HepG2 (cell line): ENCODE data around the gene AHRR. TPM values are rescaled to one million over a fixed set of nuclear protein-coding genes. Genes with fewer than 3 reads are reported as not detected.
"Not testable (repeated sequence)": the region's sequence is repeated elsewhere in the genome, so short reads cannot be mapped to it uniquely, and the experiment has no call there.

ENCODE experiments used
- ATAC-seq: fragments of 200-7000 bp; cut with Tn5 transposase; 3 replicates; pipeline ENCODE4 v1.9.1; 2020; ENCODE audit warnings: mild to moderate bottlenecking, moderate library complexity
- BruUV-seq: library from RNA; stranded (reverse); fragments of 400-500 nt; replicated peaks from 2 replicates; lab custom pipeline; 2021; lab: Mats Ljungman, UMichigan
- CTCF ChIA-PET: fragments of 300-600 bp; formaldehyde crosslinking; extraction: SDS; loops from one replicate; lab custom pipeline; 2021; ENCODE audit warnings: low total read pairs, inconsistent platforms, low intra/inter-chr PET ratio; lab: Yijun Ruan, JAX
- POLR2A ChIA-PET: fragments of 350-600 bp; sonication (Branson Sonifier 250); formaldehyde crosslinking; loops from one replicate; lab custom pipeline; 2020; ENCODE audit warnings: antibody characterized with exemption, inconsistent platforms; lab: Yijun Ruan, JAX
- DNase-seq: peaks from one replicate; pipeline ENCODE4 v3.0.0-alpha.2; 2015; ENCODE audit warnings: low spot score
- FAIRE-seq: peaks from 3 replicates; lab custom pipeline; 2011; peaks lifted over from hg19 to GRCh38; lab: Jason Lieb, UNC
- H2AFZ ChIP-seq: one replicate; pipeline ENCODE4 v1.6.1; 2011; ENCODE audit warnings: low read length, inconsistent platforms
- H3K27ac ChIP-seq: fragments of 300-600 bp; 3 replicates; pipeline ENCODE4 v1.8.0; 2011; ENCODE audit warnings: mixed run types, mild to moderate bottlenecking, mixed read lengths, low read length, inconsistent platforms; ENCODE audit not compliant: insufficient read depth; ENCODE audit errors: extremely low read length
- H3K27me3 ChIP-seq, 2 experiments: fragments of 200-600 bp in 1 of 2; 2 replicates in 1 of 2; 3 replicates in 1 of 2; pipeline versions ENCODE4 v1.6.0 to v1.8.0; 2011; ENCODE audit warnings: low read length in 2 of 2, mild to moderate bottlenecking in 2 of 2, moderate library complexity in 2 of 2, inconsistent platforms in 1 of 2; ENCODE audit not compliant: insufficient read depth in 2 of 2, control insufficient read depth in 1 of 2
- H3K36me3 ChIP-seq, 2 experiments: fragments of 200-600 bp in 1 of 2; replicated peaks in 1 of 2; 2 replicates in 1 of 2; 3 replicates in 1 of 2; pipeline versions ENCODE4 v1.5.1 to v1.8.0; 2011; ENCODE audit warnings: low read length in 2 of 2, inconsistent platforms in 1 of 2; ENCODE audit not compliant: insufficient read depth in 2 of 2, control insufficient read depth in 1 of 2
- H3K4me1 ChIP-seq: 2 replicates; pipeline ENCODE4 v1.5.1; 2012; ENCODE audit warnings: low read length, inconsistent platforms; ENCODE audit not compliant: insufficient read depth
- H3K4me2 ChIP-seq: 2 replicates; pipeline ENCODE4 v1.6.0; 2011; ENCODE audit warnings: low read depth, low read length, inconsistent platforms
- H3K4me3 ChIP-seq, 3 experiments: fragments of 200-600 bp in 1 of 3; sonication (generic), shearing (Covaris generic) in 1 of 3; replicated peaks in 1 of 3; 2 replicates each; pipeline ENCODE4 v1.5.1; 2011 to 2016; ENCODE audit warnings: low read length in 3 of 3, inconsistent platforms in 2 of 3, low read depth in 2 of 3, mild to moderate bottlenecking in 2 of 3, control low read depth in 1 of 3, mixed read lengths in 1 of 3; ENCODE audit not compliant: insufficient read depth in 1 of 3
- H3K79me2 ChIP-seq: one replicate; pipeline ENCODE4 v1.6.1; 2011; ENCODE audit warnings: low read length, inconsistent platforms; ENCODE audit not compliant: insufficient read depth
- H3K9ac ChIP-seq: 2 replicates; pipeline ENCODE4 v1.6.0; 2011; ENCODE audit warnings: mild to moderate bottlenecking, low read depth, low read length, inconsistent platforms; ENCODE audit not compliant: insufficient read depth
- H3K9me3 ChIP-seq: 2 replicates; pipeline ENCODE4 v1.5.1; 2012; ENCODE audit warnings: mild to moderate bottlenecking, low read length
- H4K20me1 ChIP-seq: 2 replicates; pipeline ENCODE4 v1.6.0; 2011; ENCODE audit warnings: inconsistent platforms, mild to moderate bottlenecking, low read length, moderate library complexity; ENCODE audit not compliant: insufficient read depth
- KLF11 ChIP-seq: IDR thresholded peaks from 2 replicates; pipeline ENCODE4 v1.6.1; 2016; ENCODE audit warnings: missing compliant biosample characterization
- PHB2 ChIP-seq: fragments of 450-650 bp; IDR thresholded peaks from 2 replicates; pipeline ENCODE4 v1.6.1; 2018; ENCODE audit not compliant: partially characterized antibody
- ZBTB38 ChIP-seq: sonication (generic); formaldehyde crosslinking; IDR thresholded peaks from 2 replicates; pipeline ENCODE4 v1.5.1; 2020; ENCODE audit warnings: mild to moderate bottlenecking, missing genetic modification reagents
- WGBS: methylation state at CpG from one replicate; pipeline ENCODE4 v1.1.6; 2017; ENCODE audit warnings: low lambda C conversion rate; 5-methylcytosine and 5-hydroxymethylcytosine counted together
- in situ Hi-C: cut with HindIII; loops from 2 replicates; pipeline ENCODE4 v1.10.0; 2017; ENCODE audit warnings: low pct_unique_long_range_greater_than_20kb; ENCODE audit not compliant: extremely low pct_ligation_motif_present
- intact Hi-C: fragments of 100-400 bp; cut with micrococcal nuclease; formaldehyde crosslinking; loops from one replicate; pipeline ENCODE4 v1.10.0; 2022; ENCODE audit not compliant: unreplicated experiment
- polyA plus RNA-seq, 8 experiments: library from polyadenylated mRNA; depleted of rRNA in 3 of 8; stranded (reverse) in 7 of 8; unstranded in 1 of 8; fragments of >200 nt; fragmentation: Illumina TruSeq in 4 of 8; extraction: Trizol in 4 of 8; gene quantifications; 2 replicates each; pipeline versions ENCODE4 v1.2.1 to v1.2.3, GENCODE V29; 2011 to 2016; ENCODE audit warnings: low read depth in 4 of 8, missing spikeins in 1 of 8, mixed read lengths in 1 of 8; ENCODE audit not compliant: insufficient read depth in 1 of 8
- total RNA-seq, 5 experiments: library from RNA; depleted of rRNA; stranded (reverse); fragments of >200 nt; fragmentation: Illumina TruSeq; extraction: Trizol; gene quantifications; 2 replicates each; pipeline ENCODE4 v1.2.3, GENCODE V29; 2016; ENCODE audit warnings: low read depth in 1 of 5
- TF ChIP-seq, protein P1 (sequence below): sonication (generic); formaldehyde crosslinking; IDR thresholded peaks from 2 replicates; pipeline ENCODE4 v1.4.0; 2020; ENCODE audit warnings: missing genetic modification reagents

The AHRR gene
- total and polyA plus RNA-seq, 2 of the 13 experiments (the other 11 are each of a cell fraction or from before 2014, with no cell fraction given): 0.28 to 0.35 TPM

DNA sequence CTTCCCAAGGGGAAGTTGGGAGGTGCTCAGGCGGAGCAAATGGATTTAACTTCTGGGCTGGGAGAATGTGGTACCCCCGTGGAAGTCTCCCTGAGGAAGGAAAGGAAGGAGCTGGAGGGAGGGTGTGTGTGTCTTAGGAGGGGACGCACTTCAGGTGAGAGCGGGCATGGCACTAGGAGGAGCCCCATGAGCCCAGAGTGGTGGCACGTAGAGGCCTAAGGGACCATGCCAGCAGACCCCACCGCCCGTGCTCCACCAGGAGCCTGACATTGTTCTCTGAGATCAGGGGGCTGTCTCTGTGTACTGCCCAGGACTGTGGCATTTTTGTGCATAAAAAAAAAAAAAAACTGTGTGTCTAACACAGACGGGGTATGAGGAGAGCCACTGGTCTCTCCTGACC is 18.5 kb upstream of the AHRR start:
- Histone ChIP-seq H2AFZ (no peak overlapping the region), H3K27me3 (no peaks in the 10 kb centered on the region), H3K79me2 (no peaks in the 10 kb centered on the region), H3K27ac (no peak overlapping the region), H3K4me2 (no peak overlapping the region), H4K20me1 (no peaks in the 10 kb centered on the region), H3K4me3 (no peak overlapping the region), H3K9me3 (no peaks in the 10 kb centered on the region), H3K4me1 (no peaks in the 10 kb centered on the region), H3K36me3 (peaks cover 11 to 25% of the 10 kb centered on the region in 2 experiments; a peak in 4 of 5 replicates), H3K9ac (no peak overlapping the region)
- POLR2A ChIA-PET: no interaction called here
- no TSS peak for BruUV-seq
- FAIRE-seq (no peak), DNase-seq (no peak), ATAC-seq (no peak)
- 97% methylated on average over 8 of the region's 8 CpGs for WGBS
- CTCF ChIA-PET: no interaction called here
- no peak for TF ChIP-seq PHB2
- no peak for TF ChIP-seq KLF11 (CRISPR knock-in tag)
- TF ChIP-seq, protein P1, sequence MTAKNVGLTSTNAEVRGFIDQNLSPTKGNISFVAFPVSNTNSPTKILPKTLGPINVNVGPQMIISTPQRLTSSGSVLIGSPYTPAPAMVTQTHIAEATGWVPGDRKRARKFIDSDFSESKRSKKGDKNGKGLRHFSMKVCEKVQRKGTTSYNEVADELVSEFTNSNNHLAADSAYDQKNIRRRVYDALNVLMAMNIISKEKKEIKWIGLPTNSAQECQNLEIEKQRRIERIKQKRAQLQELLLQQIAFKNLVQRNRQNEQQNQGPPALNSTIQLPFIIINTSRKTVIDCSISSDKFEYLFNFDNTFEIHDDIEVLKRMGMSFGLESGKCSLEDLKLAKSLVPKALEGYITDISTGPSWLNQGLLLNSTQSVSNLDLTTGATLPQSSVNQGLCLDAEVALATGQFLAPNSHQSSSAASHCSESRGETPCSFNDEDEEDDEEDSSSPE (CRISPR knock-in tag): no peak
- TF ChIP-seq ZBTB38: no peak
- in situ Hi-C loops (no loop called here), intact Hi-C loops (no loop called here)

DNA sequence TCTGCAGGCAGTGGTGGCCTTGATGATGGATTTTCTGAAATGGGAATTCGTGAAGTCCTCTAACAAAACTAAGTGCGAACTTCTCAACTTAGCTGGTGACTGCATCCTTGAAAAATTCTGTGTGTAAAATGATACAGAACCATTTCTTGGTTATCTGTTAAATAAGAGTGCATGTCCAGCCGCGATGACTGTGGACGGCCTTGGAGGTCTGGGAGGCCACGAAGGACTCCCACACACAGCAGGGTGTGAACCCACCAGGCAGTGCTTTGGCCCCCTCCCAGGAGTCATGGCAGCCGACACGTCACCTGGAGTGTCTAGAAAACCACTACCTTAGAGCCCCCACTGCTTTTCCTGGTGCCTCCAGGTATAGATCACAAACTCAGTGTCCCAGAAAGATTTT is 17.8 kb upstream of the AHRR start:
- FAIRE-seq, POLR2A ChIA-PET: not testable (repeated sequence)

More for the DNA sequence above, 17.8 kb upstream of the AHRR start:
- in situ Hi-C loops, H3K79me2 ChIP-seq, intact Hi-C loops, H3K4me1 ChIP-seq, H2AFZ ChIP-seq, H4K20me1 ChIP-seq, H3K27me3 ChIP-seq, H3K4me3 ChIP-seq, BruUV-seq, H3K4me2 ChIP-seq, ATAC-seq, DNase-seq, H3K27ac ChIP-seq, H3K9me3 ChIP-seq, H3K9ac ChIP-seq, CTCF ChIA-PET: not testable (repeated sequence)
- peaks cover 11 to 32% of the 10 kb centered on the region in 2 experiments; a peak in 4 of 5 replicates for H3K36me3 ChIP-seq
- 100% methylated on average over 3 of the region's 8 CpGs for WGBS
